A673 (cell line): ENCODE measurements around the gene AADACL3. TPM values are rescaled to one million over a fixed set of nuclear protein-coding genes. Genes with fewer than 3 reads are reported as not detected.

ENCODE experiments used
- BruUV-seq: library from RNA; stranded (reverse); fragments of 400-500 nt; replicated peaks from 2 replicates; lab custom pipeline; 2021; lab: Mats Ljungman, UMichigan
- CTCF ChIA-PET: fragments of 300-600 bp; sonication (Branson Sonifier 250); formaldehyde crosslinking; loops from one replicate; lab custom pipeline; 2022; ENCODE audit warnings: antibody characterized with exemption; lab: Charles Lee
- POLR2A ChIA-PET: fragments of 300-600 bp; sonication (Branson Sonifier 250); formaldehyde crosslinking; loops from one replicate; lab custom pipeline; 2022; ENCODE audit warnings: antibody characterized with exemption; ENCODE audit not compliant: low non-redundant PET; lab: Charles Lee
- DNase-seq: peaks from one replicate; pipeline ENCODE4 v3.0.0-alpha.2; 2015; ENCODE audit warnings: low spot score
- H3K27ac ChIP-seq: fragments of 200-600 bp; sonication (generic); 2 replicates; pipeline ENCODE4 v1.5.1; 2016; ENCODE audit warnings: mixed run types, low read depth, mild to moderate bottlenecking, mixed read lengths, antibody characterized with exemption, low read length; ENCODE audit not compliant: poor library complexity, severe bottlenecking
- H3K27me3 ChIP-seq: fragments of 200-600 bp; sonication (generic); replicated peaks from 2 replicates; pipeline ENCODE4 v1.6.1; 2017; ENCODE audit warnings: mixed run types, low read depth, mild to moderate bottlenecking, mixed read lengths, antibody characterized with exemption, low read length; ENCODE audit not compliant: insufficient read depth, poor library complexity
- H3K36me3 ChIP-seq: fragments of 200-600 bp; sonication (generic); 2 replicates; pipeline ENCODE4 v1.6.1; 2016; ENCODE audit warnings: mixed run types, mild to moderate bottlenecking, mixed read lengths, antibody characterized with exemption, low read length; ENCODE audit not compliant: insufficient read depth, poor library complexity, severe bottlenecking
- H3K4me1 ChIP-seq: fragments of 200-600 bp; sonication (generic); 2 replicates; pipeline ENCODE4 v1.6.1; 2017; ENCODE audit warnings: mixed run types, mild to moderate bottlenecking, mixed read lengths, antibody characterized with exemption, low read length; ENCODE audit not compliant: insufficient read depth, poor library complexity, severe bottlenecking
- H3K4me3 ChIP-seq: fragments of 200-600 bp; sonication (generic); 2 replicates; pipeline ENCODE4 v1.5.1; 2016; ENCODE audit warnings: low read depth, mixed run types, mild to moderate bottlenecking, mixed read lengths, low read length; ENCODE audit not compliant: poor library complexity, severe bottlenecking
- H3K9me3 ChIP-seq: fragments of 200-600 bp; sonication (generic); 2 replicates; pipeline ENCODE4 v1.6.1; 2016; ENCODE audit warnings: mixed run types, low read depth, mild to moderate bottlenecking, mixed read lengths, antibody characterized with exemption, low read length; ENCODE audit not compliant: poor library complexity, severe bottlenecking
- CTCF ChIP-seq: fragments of 300-800, 200-600 bp; sonication (generic); conservative IDR thresholded peaks from 2 replicates; pipeline ENCODE4 v1.5.1; 2017; ENCODE audit warnings: low read depth, mild to moderate bottlenecking, antibody characterized with exemption, low read length, moderate library complexity, mixed read lengths
- EZH2 ChIP-seq: fragments of 200-600 bp; sonication (generic); IDR thresholded peaks from 2 replicates; pipeline ENCODE4 v1.6.1; 2017; ENCODE audit warnings: borderline replicate concordance, low read depth, mild to moderate bottlenecking, mixed read lengths, antibody characterized with exemption, low read length; ENCODE audit not compliant: poor library complexity, severe bottlenecking
- intact Hi-C: fragments of 100-400 bp; cut with micrococcal nuclease; formaldehyde crosslinking; loops from one replicate; pipeline ENCODE4 v1.10.0; 2022; ENCODE audit not compliant: unreplicated experiment
- total RNA-seq: library from RNA; stranded (reverse); gene quantifications from 2 replicates; pipeline ENCODE4 v1.2.3, GENCODE V29; 2021

AADACL3 gene
- total RNA-seq, 1 experiment from 2014 or later = not detected

DNA sequence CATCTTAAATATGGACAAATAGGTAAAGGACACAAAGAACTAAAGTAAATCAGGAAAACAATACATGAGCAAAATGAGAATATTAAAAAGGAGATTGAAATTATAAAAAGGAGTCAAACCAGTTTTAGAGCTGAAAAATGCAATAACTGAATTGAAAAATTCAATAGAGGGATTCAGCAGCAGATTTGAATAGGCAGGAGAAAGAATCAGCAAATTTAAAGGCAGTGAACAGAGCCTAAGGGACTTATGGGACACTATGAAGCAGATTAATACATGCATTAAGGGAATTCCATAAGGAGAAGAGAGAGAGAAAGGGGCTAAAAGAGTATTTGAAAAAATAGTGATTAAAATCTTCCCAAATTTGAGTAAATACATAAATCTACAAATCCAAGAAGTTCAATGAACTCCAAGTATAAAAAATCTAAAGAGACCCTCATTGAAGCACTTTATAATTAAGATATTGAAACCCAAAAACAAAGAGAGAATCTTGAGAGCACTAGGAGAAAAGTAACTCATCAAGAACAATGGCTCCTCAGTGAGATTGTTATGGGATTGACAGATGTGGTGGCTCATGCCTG is 33.0 kb downstream of the AADACL3 start:
- H3K4me1 ChIP-seq = peaks cover 5% of the 10 kb centered on the region
- DNase-seq = no peak
- H3K9me3 ChIP-seq = peaks cover 17% of the 10 kb centered on the region
- CTCF ChIA-PET = no interaction called here
- H3K27me3 ChIP-seq = peaks cover 12% of the 10 kb centered on the region
- H3K4me3 ChIP-seq = no peak overlapping the region
- POLR2A ChIA-PET = no interaction called here
- no peak overlapping the region for H3K27ac ChIP-seq
- intact Hi-C loops = no loop called here
- no peaks in the 10 kb centered on the region for H3K36me3 ChIP-seq
- no TSS peak for BruUV-seq
- TF ChIP-seq CTCF (no peak), EZH2 (no peak)

- intact Hi-C loops = no loop called here
- H3K4me3 ChIP-seq = no peak overlapping the region
- TF ChIP-seq CTCF (no peak), EZH2 (no peak)
- no peak for DNase-seq
- POLR2A ChIA-PET = no interaction called here
- CTCF ChIA-PET = no interaction called here
- no peak overlapping the region for H3K27ac ChIP-seq
- no peaks in the 10 kb centered on the region for H3K4me1 ChIP-seq
- peaks cover 21% of the 10 kb centered on the region for H3K27me3 ChIP-seq
- H3K9me3 ChIP-seq = peaks cover 6% of the 10 kb centered on the region
- H3K36me3 ChIP-seq = no peaks in the 10 kb centered on the region
- BruUV-seq = no TSS peak
Measured at GRCh38 chr1:12754738-12755137, 38.8 kb downstream of the AADACL3 start.

- Histone ChIP-seq H3K9me3 (no peaks in the 10 kb centered on the region), H3K36me3 (no peaks in the 10 kb centered on the region), H3K4me3 (no peak overlapping the region), H3K27me3 (peaks cover 12% of the 10 kb centered on the region), H3K27ac (no peak overlapping the region), H3K4me1 (no peaks in the 10 kb centered on the region)
- ChIA-PET POLR2A (no interaction called here), CTCF (no interaction called here)
- TF ChIP-seq EZH2 = no peak
- no peak for TF ChIP-seq CTCF
- no TSS peak for BruUV-seq
- intact Hi-C loops = no loop called here
- DNase-seq = no peak
Measured at GRCh38 chr1:12756273-12756672, 40.4 kb downstream of the AADACL3 start.
